GM12878 (cell line): ENCODE data around the gene PRKN. TPM values are rescaled to one million over a fixed set of nuclear protein-coding genes. Genes with fewer than 3 reads are reported as not detected.

ENCODE experiments used
- ATAC-seq: fragments of 200-7000 bp; cut with Tn5 transposase; 3 replicates; pipeline ENCODE4 v1.9.1; 2020; ENCODE audit warnings: mild to moderate bottlenecking, moderate library complexity
- BruUV-seq: library from RNA; stranded (reverse); fragments of 400-500 nt; replicated peaks from 2 replicates; lab custom pipeline; 2021; lab: Mats Ljungman, UMichigan
- CTCF ChIA-PET: fragments of 300-600 bp; sonication (Branson Sonifier 250); formaldehyde crosslinking; extraction: SDS; loops from one replicate; lab custom pipeline; 2021; ENCODE audit warnings: inconsistent platforms; lab: Yijun Ruan, JAX
- POLR2A ChIA-PET: fragments of 350-600 bp; formaldehyde crosslinking; extraction: SDS; loops from one replicate; lab custom pipeline; 2021; ENCODE audit warnings: inconsistent platforms; lab: Charles Lee
- RAD21 ChIA-PET: fragments of 300-600 bp; sonication (Branson Sonifier 250); formaldehyde crosslinking; loops from one replicate; lab custom pipeline; 2023; ENCODE audit warnings: antibody characterized with exemption; ENCODE audit not compliant: unreplicated experiment; lab: Charles Lee
- SMC1A ChIA-PET: fragments of 300-600 bp; sonication (Branson Sonifier 250); formaldehyde crosslinking; loops from one replicate; lab custom pipeline; 2023; ENCODE audit not compliant: unreplicated experiment, uncharacterized antibody; lab: Charles Lee
- DNase-seq: peaks from one replicate; pipeline ENCODE4 v3.0.0-alpha.2; 2011; ENCODE audit warnings: low read depth, low spot score
- FAIRE-seq: peaks from 3 replicates; lab custom pipeline; 2011; peaks lifted over from hg19 to GRCh38; lab: Jason Lieb, UNC
- H2AFZ ChIP-seq: 2 replicates; pipeline ENCODE4 v1.6.0; 2011; ENCODE audit warnings: low read depth, low read length, control low read depth; ENCODE audit not compliant: control insufficient read depth
- H3K27ac ChIP-seq: 2 replicates; pipeline ENCODE4 v1.5.1; 2011; ENCODE audit warnings: control low read depth; ENCODE audit not compliant: control insufficient read depth, insufficient read depth
- H3K27me3 ChIP-seq, 2 experiments: replicated peaks in 1 of 2; 2 replicates each; pipeline versions ENCODE4 v1.6.0 to v1.6.1; 2011; ENCODE audit warnings: low read length in 1 of 2; ENCODE audit not compliant: control insufficient read depth in 2 of 2, insufficient read depth in 2 of 2
- H3K36me3 ChIP-seq, 2 experiments: 2 replicates each; pipeline ENCODE4 v1.5.1; 2011; ENCODE audit warnings: low read length in 1 of 2; ENCODE audit not compliant: control insufficient read depth in 2 of 2, insufficient read depth in 2 of 2
- H3K4me1 ChIP-seq: 2 replicates; pipeline ENCODE4 v1.6.1; 2011; ENCODE audit warnings: mild to moderate bottlenecking, low read length, moderate library complexity, mixed read lengths; ENCODE audit not compliant: control insufficient read depth, insufficient read depth
- H3K4me2 ChIP-seq: 2 replicates; pipeline ENCODE4 v1.6.0; 2011; ENCODE audit warnings: control low read depth; ENCODE audit not compliant: control insufficient read depth, insufficient read depth
- H3K4me3 ChIP-seq: fragments of 200-600 bp; sonication (generic); 2 replicates; pipeline ENCODE4 v1.5.1; 2016
- H3K79me2 ChIP-seq: 2 replicates; pipeline ENCODE4 v1.6.0; 2011; ENCODE audit warnings: low read length; ENCODE audit not compliant: control insufficient read depth, insufficient read depth
- H3K9ac ChIP-seq: 2 replicates; pipeline ENCODE4 v1.8.0; 2011; ENCODE audit warnings: low read length, control low read depth, mixed read lengths; ENCODE audit not compliant: control insufficient read depth, insufficient read depth
- H3K9me3 ChIP-seq: replicated peaks from 3 replicates; pipeline ENCODE4 v1.5.1; 2011; ENCODE audit warnings: mild to moderate bottlenecking, low read length; ENCODE audit not compliant: control insufficient read depth, insufficient read depth
- H4K20me1 ChIP-seq: 2 replicates; pipeline ENCODE4 v1.6.0; 2011; ENCODE audit not compliant: control insufficient read depth, insufficient read depth
- ASH2L ChIP-seq: fragments of 300-600, 200-600 bp; sonication (generic); IDR thresholded peaks from 2 replicates; pipeline ENCODE4 v1.6.1; 2017; ENCODE audit warnings: low read depth, mild to moderate bottlenecking, borderline replicate concordance
- CEBPB ChIP-seq, 2 experiments: fragments of 150-350 bp in 1 of 2; IDR thresholded peaks; 2 replicates each; pipeline ENCODE4 v1.6.1; 2012 to 2014; ENCODE audit warnings: low read depth in 2 of 2, low read length in 2 of 2, borderline replicate concordance in 1 of 2, inconsistent platforms in 1 of 2
- CREM ChIP-seq: IDR thresholded peaks from 2 replicates; pipeline ENCODE4 v1.6.1; 2014; ENCODE audit warnings: antibody characterized with exemption, low read depth
- CUX1 ChIP-seq: IDR thresholded peaks from 2 replicates; pipeline ENCODE4 v1.6.1; 2012; ENCODE audit warnings: improper control_type of control experiment, low read depth, low read length; ENCODE audit not compliant: insufficient replicate concordance
- FOS ChIP-seq: IDR thresholded peaks from 3 replicates; pipeline ENCODE4 v1.6.1; 2011; ENCODE audit warnings: borderline replicate concordance; ENCODE audit not compliant: insufficient read length; ENCODE audit errors: extremely low read depth
- HDGF ChIP-seq: fragments of 450-650 bp; IDR thresholded peaks from 2 replicates; pipeline ENCODE4 v1.6.1; 2016; ENCODE audit warnings: antibody characterized with exemption
- KAT2A ChIP-seq: conservative IDR thresholded peaks from 2 replicates; pipeline ENCODE4 v1.6.1; 2011; ENCODE audit warnings: low read depth, low read length; ENCODE audit not compliant: control insufficient read depth
- MLLT1 ChIP-seq: fragments of 450-650 bp; IDR thresholded peaks from 2 replicates; pipeline ENCODE4 v1.6.1; 2016; ENCODE audit warnings: mild to moderate bottlenecking
- MYB ChIP-seq: fragments of 150-350 bp; IDR thresholded peaks from 2 replicates; pipeline ENCODE4 v1.6.1; 2014; ENCODE audit warnings: mild to moderate bottlenecking, low read depth, low read length, borderline replicate concordance
- NBN ChIP-seq: fragments of 450-650 bp; IDR thresholded peaks from 2 replicates; pipeline ENCODE4 v1.6.1; 2016
- NFIC ChIP-seq: IDR thresholded peaks from 2 replicates; pipeline ENCODE4 v1.6.1; 2012; ENCODE audit warnings: low read depth, mild to moderate bottlenecking, inconsistent platforms, low read length, moderate library complexity
- PKNOX1 ChIP-seq: fragments of 450-650 bp; IDR thresholded peaks from 2 replicates; pipeline ENCODE4 v1.6.1; 2016; ENCODE audit warnings: mild to moderate bottlenecking
- SMARCA5 ChIP-seq: fragments of 450-650 bp; IDR thresholded peaks from 2 replicates; pipeline ENCODE4 v1.6.1; 2017; ENCODE audit warnings: mild to moderate bottlenecking
- ZBED1 ChIP-seq: IDR thresholded peaks from 2 replicates; pipeline ENCODE4 v1.6.1; 2016; ENCODE audit warnings: borderline replicate concordance
- WGBS: methylation state at CpG from one replicate; pipeline ENCODE4 v1.1.6; 2016; ENCODE audit warnings: low lambda C conversion rate; ENCODE audit not compliant: insufficient replicate concordance, insufficient coverage; ENCODE audit errors: missing lambda C conversion rate; 5-methylcytosine and 5-hydroxymethylcytosine counted together
- in situ Hi-C: fragments of 300-500 bp; cut with MboI; formaldehyde crosslinking; loops from 9 replicates; pipeline ENCODE4 v1.14.3; 2018; ENCODE audit warnings: mixed read lengths
- intact Hi-C: fragments of 100-400 bp; cut with micrococcal nuclease; formaldehyde crosslinking; loops from one replicate; pipeline ENCODE4 v1.14.2; 2022; ENCODE audit not compliant: unreplicated experiment
- polyA plus RNA-seq, 11 experiments: library from polyadenylated mRNA; depleted of rRNA in 4 of 11; unstranded in 6 of 11; stranded (reverse) in 5 of 11; fragments of >200 nt; fragmentation: Nextera tagmentation in 4 of 11; fragmentation: Illumina TruSeq in 1 of 11; extraction: Ambion mirVana in 4 of 11; extraction: Trizol in 1 of 11; gene quantifications; 1 replicate in 1 of 11; 2 replicates in 10 of 11; pipeline versions ENCODE4 v1.2.1 to v1.2.3, GENCODE V29; 2011 to 2016; ENCODE audit warnings: inconsistent platforms in 2 of 11, missing spikeins in 2 of 11, low read depth in 1 of 11
- total RNA-seq, 4 experiments: library from RNA; depleted of rRNA in 3 of 4; stranded (reverse); fragments of >200 nt in 3 of 4; fragmentation: Illumina TruSeq in 1 of 4; extraction: Trizol in 1 of 4; gene quantifications; 2 replicates each; pipeline versions ENCODE4 v1.2.1 to v1.2.3, GENCODE V29; 2013 to 2021

Gene PRKN
- total and polyA plus RNA-seq, 10 of the 15 experiments (the other 5 are each of a cell fraction or from before 2014, with no cell fraction given), result 0.06 to 0.09 TPM; not detected in 8

GRCh38 chr6:162613310-162613709 lies 114.3 kb downstream of the PRKN start (continued):
- TF ChIP-seq CUX1 (no peak), FOS (no peak), ASH2L (no peak), MYB (no peak)
- TF ChIP-seq, all 136 proteins: peak for 0

- WGBS, result 36% methylated on average over 4 of the region's 4 CpGs
- Histone ChIP-seq H3K9me3 (no peaks in the 10 kb centered on the region), H4K20me1 (no peaks in the 10 kb centered on the region), H3K36me3 (no peaks in the 10 kb centered on the region), H3K4me1 (no peaks in the 10 kb centered on the region), H3K4me3 (no peak overlapping the region), H3K27ac (no peak overlapping the region), H2AFZ (no peak overlapping the region), H3K79me2 (no peaks in the 10 kb centered on the region), H3K27me3 (no peaks in the 10 kb centered on the region), H3K4me2 (no peak overlapping the region), H3K9ac (no peak overlapping the region)
- RAD21 ChIA-PET, result no interaction called here
- CTCF ChIA-PET, result no interaction called here
- POLR2A ChIA-PET, result no interaction called here
- SMC1A ChIA-PET, result no interaction called here
- no peak for ATAC-seq
- intact Hi-C loops (no loop called here), in situ Hi-C loops (no loop called here)
- BruUV-seq, result no TSS peak
- DNase-seq, result no peak
- no peak for FAIRE-seq
- TF ChIP-seq SMARCA5, result no peak
- no peak for TF ChIP-seq CREM
- TF ChIP-seq HDGF, result no peak
- TF ChIP-seq CEBPB (IDR thresholded peaks at IDR 0.05; ENCODE audit: borderline replicate concordance in 1 of 2, low read depth in 2 of 2, low read length in 2 of 2), result no peak
- no peak for TF ChIP-seq PKNOX1
- no peak for TF ChIP-seq ZBED1
- no peak for TF ChIP-seq KAT2A
- no peak for TF ChIP-seq NBN
- no peak for TF ChIP-seq MLLT1
- TF ChIP-seq NFIC, result no peak
Measured at GRCh38 chr6:162612613-162613012, 115.0 kb downstream of the PRKN start.
